BE2C (cell line): ENCODE measurements around the gene CHST7.

Experiments
- DNase-seq: peaks from one replicate; pipeline ENCODE4 v3.0.0-alpha.2; 2020
- H3K27me3 ChIP-seq: fragments of 250-450 bp; sonication (Bioruptor Pico); 2 replicates; pipeline ENCODE4 v1.5.1; 2020; ENCODE audit warnings: mild to moderate bottlenecking
- H3K36me3 ChIP-seq: fragments of 250-450 bp; sonication (Bioruptor Pico); 2 replicates; pipeline ENCODE4 v1.5.1; 2020; ENCODE audit warnings: mild to moderate bottlenecking
- H3K4me1 ChIP-seq: fragments of 250-450 bp; sonication (Bioruptor Pico); 2 replicates; pipeline ENCODE4 v1.5.1; 2020
- H3K4me3 ChIP-seq: 2 replicates; pipeline ENCODE4 v1.5.1; 2011; ENCODE audit warnings: low read depth, low read length
- H3K9me3 ChIP-seq: fragments of 250-450 bp; sonication (Bioruptor Pico); 2 replicates; pipeline ENCODE4 v1.5.1; 2020
- TF ChIP-seq, protein P1 (sequence below): IDR thresholded peaks from 2 replicates; pipeline ENCODE4 v1.5.1; 2012; ENCODE audit warnings: mild to moderate bottlenecking, low read depth, low read length

The CHST7 gene

DNA sequence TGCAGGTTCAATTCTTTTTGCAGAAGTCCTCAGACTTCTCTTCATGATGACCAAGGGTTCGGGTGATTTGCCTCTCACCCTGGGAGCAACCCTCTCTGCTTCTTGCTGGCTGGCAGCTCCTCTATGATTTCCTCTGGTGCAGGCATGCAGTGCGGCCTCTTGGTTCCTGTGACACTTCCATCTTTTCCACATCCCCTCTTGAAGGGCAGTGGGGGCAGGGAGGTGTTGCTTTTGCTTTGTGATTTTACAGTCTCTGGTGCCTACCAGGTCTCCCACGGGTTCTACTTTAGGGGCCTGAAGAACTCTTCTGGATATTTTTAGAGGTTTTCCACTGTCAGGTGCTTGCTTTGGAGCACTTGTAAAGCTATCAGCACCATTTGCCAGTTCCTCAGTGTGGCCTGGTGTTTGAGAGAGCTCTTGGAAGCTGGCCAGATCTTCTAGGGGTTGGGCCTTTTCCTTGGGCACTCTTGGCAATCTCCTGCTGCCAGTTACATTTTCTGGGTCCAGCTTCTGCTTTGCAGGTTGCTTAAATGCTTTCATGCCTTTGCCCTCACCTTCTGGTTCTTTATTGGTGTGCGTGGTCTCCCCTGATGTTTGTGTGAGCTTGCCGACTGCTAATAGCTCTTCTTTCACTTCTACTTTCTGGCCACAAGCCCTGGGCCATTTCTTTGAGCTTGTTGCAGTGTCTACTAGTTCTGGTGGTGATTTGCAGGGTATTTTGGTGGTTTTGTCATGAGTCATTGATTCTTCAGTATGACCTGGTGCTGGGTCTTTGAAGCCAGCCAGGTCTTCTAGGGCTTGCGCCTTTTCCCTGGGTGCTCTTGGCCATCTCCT is 11.5 kb upstream of the CHST7 start:
- H3K36me3 ChIP-seq: no peaks in the 10 kb centered on the region
- DNase-seq: no peak
- no peaks in the 10 kb centered on the region for H3K4me1 ChIP-seq
- no peaks in the 10 kb centered on the region for H3K27me3 ChIP-seq
- H3K4me3 ChIP-seq: no peak overlapping the region
- no peaks in the 10 kb centered on the region for H3K9me3 ChIP-seq
- TF ChIP-seq, protein P1, sequence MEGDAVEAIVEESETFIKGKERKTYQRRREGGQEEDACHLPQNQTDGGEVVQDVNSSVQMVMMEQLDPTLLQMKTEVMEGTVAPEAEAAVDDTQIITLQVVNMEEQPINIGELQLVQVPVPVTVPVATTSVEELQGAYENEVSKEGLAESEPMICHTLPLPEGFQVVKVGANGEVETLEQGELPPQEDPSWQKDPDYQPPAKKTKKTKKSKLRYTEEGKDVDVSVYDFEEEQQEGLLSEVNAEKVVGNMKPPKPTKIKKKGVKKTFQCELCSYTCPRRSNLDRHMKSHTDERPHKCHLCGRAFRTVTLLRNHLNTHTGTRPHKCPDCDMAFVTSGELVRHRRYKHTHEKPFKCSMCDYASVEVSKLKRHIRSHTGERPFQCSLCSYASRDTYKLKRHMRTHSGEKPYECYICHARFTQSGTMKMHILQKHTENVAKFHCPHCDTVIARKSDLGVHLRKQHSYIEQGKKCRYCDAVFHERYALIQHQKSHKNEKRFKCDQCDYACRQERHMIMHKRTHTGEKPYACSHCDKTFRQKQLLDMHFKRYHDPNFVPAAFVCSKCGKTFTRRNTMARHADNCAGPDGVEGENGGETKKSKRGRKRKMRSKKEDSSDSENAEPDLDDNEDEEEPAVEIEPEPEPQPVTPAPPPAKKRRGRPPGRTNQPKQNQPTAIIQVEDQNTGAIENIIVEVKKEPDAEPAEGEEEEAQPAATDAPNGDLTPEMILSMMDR: no peak

DNA sequence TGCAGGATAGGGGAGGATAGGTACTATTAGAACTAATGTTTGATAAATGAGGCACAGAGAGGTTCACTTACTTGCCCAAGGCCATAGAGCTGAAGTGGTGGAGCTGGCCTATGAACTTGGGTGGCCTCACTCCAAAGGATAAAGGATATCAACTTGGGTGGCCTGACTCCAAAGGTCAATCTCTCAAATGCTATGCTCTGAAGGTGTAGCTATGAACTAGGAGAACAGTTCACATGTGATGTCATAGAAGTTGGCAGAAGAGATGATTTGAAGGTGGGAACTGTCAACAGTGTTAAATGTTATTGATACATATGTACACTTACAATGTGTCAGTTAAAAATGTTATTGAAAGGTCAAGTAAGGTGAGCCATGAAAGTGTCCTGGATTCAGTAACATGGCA is 6.2 kb upstream of the CHST7 start:
- H3K4me1 ChIP-seq: no peaks in the 10 kb centered on the region
- no peaks in the 10 kb centered on the region for H3K36me3 ChIP-seq
- TF ChIP-seq, protein P1: no peak
- H3K27me3 ChIP-seq: no peaks in the 10 kb centered on the region
- DNase-seq: no peak
- no peaks in the 10 kb centered on the region for H3K9me3 ChIP-seq
- no peak overlapping the region for H3K4me3 ChIP-seq

DNA sequence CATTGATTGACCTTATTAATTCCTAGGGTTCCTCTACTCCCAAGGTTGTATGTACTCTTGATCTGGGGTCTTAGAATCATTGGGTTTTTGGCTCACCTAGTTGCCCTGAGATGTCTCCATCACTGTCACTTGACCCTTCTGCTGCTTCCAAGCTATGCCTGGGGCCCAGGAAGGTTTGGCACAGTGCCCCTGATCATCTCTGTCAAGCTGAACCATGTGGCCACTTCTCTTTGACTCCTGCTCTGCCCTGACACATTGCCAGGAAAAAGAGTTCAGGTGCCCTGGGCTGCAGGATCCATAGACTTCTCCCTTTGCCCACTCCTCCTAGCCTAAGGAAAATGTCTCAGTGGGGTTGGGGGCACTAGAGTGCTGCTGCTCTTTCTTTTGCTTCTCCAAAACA is 3.9 kb upstream of the CHST7 start:
- Histone ChIP-seq H3K4me3 (no peak overlapping the region), H3K36me3 (no peaks in the 10 kb centered on the region), H3K9me3 (no peaks in the 10 kb centered on the region), H3K27me3 (peaks cover 9% of the 10 kb centered on the region), H3K4me1 (no peaks in the 10 kb centered on the region)
- DNase-seq: peak; percentile 4
- TF ChIP-seq, protein P1: no peak

DNA sequence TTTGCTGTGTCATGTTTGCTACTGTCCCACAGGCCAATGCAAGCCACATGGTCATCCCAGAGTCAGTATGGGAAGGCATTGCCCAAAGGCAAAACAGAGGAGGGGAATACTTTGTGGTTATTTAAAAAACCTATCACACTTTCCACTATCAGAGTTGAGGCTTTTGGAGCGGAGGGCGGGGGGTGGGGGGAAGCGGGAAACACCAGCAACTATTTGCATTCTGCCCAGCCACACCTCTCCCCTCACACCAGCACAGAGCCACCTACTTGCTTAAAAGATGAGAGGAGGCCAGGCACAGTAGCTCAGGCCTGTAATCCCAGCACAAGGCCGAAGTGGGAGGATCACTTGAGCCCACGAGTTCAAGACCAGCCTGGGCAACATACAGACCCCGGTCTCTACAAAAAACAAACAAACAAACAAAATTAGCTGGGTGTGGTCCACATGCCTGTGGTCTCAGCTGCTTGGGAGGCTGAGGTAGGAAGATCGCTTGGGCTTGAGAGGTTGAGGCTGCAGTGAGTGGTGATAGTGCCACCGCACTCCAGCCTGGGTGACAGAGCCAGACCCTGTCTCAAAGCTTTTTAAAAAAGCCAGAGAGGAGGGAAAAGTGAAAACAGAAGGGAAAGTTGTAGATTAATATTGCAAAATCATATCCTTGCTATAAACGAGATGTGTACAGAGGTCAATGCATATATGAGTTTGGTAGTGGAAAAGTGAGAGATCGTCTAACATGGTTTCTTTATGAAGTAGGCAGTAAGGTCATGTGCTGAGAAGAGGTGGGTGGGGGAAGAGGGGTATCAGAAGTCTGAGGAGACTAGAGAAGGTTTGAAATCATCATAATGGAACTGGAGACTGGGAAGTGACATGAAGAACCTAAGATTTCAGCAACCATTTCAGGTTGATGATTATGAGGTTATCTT is 1.9 kb upstream of the CHST7 start:
- no peaks in the 10 kb centered on the region for H3K9me3 ChIP-seq
- TF ChIP-seq, protein P1: no peak

DNA sequence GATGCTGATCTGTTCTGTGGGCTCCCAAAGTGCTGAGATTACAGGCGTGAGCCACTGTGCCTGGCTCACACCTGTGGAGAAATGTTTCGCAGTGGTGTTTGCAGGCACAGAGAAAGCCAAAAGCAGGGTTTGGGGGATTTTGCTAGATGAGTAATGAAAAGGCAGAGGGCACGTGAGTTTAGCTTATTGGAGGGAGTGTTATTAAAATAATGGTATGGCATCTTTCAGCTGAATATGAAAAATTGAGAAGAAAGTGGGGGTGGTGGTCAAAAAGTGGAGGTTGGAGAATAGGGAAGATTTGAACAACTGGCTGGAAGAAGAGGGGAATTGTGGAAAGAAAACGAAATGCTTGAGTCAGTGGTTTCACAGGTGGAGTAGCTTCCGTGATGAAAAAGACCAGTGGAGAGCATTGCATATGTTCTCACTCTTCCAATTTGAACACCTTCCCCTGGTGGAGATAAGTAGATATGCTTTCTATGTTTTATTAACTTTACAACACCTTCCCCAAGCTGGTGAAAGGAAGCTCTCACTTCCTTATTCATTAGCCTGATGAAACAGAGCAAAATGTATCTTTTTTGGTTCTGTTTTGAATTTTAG is 1.1 kb upstream of the CHST7 start:
- H3K27me3 ChIP-seq: peaks cover 24% of the 10 kb centered on the region
- no peaks in the 10 kb centered on the region for H3K36me3 ChIP-seq
- H3K4me1 ChIP-seq: no peaks in the 10 kb centered on the region
- no peak for DNase-seq
- no peak overlapping the region for H3K4me3 ChIP-seq
- H3K9me3 ChIP-seq: no peaks in the 10 kb centered on the region
- TF ChIP-seq, protein P1: no peak

More for the DNA sequence above, 1.9 kb upstream of the CHST7 start:
- Histone ChIP-seq H3K36me3 (no peaks in the 10 kb centered on the region), H3K4me1 (no peaks in the 10 kb centered on the region), H3K4me3 (no peak overlapping the region), H3K27me3 (peaks cover 24% of the 10 kb centered on the region)
- DNase-seq: no peak
